ENCODE results near the gene FGF21. TPM values are rescaled to one million over a fixed set of nuclear protein-coding genes. Genes with fewer than 3 reads are reported as not detected.
"Not testable (repeated sequence)": the region's sequence is repeated elsewhere in the genome, so short reads cannot be mapped to it uniquely, and the experiment has no call there.

The FGF21 gene
- not detected for polyA plus RNA-seq (2013, experiment 1 of 2; ENCODE audit: insufficient read length)
- not detected for polyA plus RNA-seq (2013, experiment 2 of 2; ENCODE audit: insufficient read length)

GRCh38 chr19:48755084-48755641, at the start of gene FGF21:
FGF21 (plus strand) TSS chr19:48755524; CDS start chr19:48756237, 713 bp downstream.
- no peak for DNase-seq

- DNase-seq = no peak
Observed at GRCh38 chr19:48708471-48708870, 46.9 kb upstream of the FGF21 start.

GRCh38 chr19:48711106-48711662, 44.1 kb upstream of the FGF21 start:
- no peak for DNase-seq

- no peak for DNase-seq
Observed at GRCh38 chr19:48713041-48713863, 42.1 kb upstream of the FGF21 start.

- DNase-seq = peak; percentile 99
Observed at GRCh38 chr19:48713864-48714755, 41.2 kb upstream of the FGF21 start.

GRCh38 chr19:48714759-48715675, 40.3 kb upstream of the FGF21 start:
- DNase-seq = no peak

- no peak for DNase-seq
Observed at GRCh38 chr19:48715681-48716171, 39.6 kb upstream of the FGF21 start.

- peak; percentile 54 for DNase-seq
Observed at GRCh38 chr19:48716562-48717291, 38.6 kb upstream of the FGF21 start.

- not testable (repeated sequence) for DNase-seq
Observed at GRCh38 chr19:48718106-48718505, 37.2 kb upstream of the FGF21 start.

GRCh38 chr19:48718711-48719231, 36.6 kb upstream of the FGF21 start:
- DNase-seq = no peak

GRCh38 chr19:48719263-48720171, 35.8 kb upstream of the FGF21 start, which contains the start of gene MAMSTR:
MAMSTR (minus strand) TSS chr19:48719725; CDS start chr19:48719031, 694 bp downstream.
- no peak for DNase-seq

GRCh38 chr19:48720251-48720612, 35.1 kb upstream of the FGF21 start:
- DNase-seq = no peak

GRCh38 chr19:48720613-48721296, 34.6 kb upstream of the FGF21 start:
- peak; percentile 100 for DNase-seq

GRCh38 chr19:48722196-48722708, 33.1 kb upstream of the FGF21 start:
- no peak for DNase-seq

GRCh38 chr19:48724796-48725753, 30.2 kb upstream of the FGF21 start:
- DNase-seq = peak; percentile 96

- no peak for DNase-seq
Observed at GRCh38 chr19:48726556-48726955, 28.8 kb upstream of the FGF21 start.
